Neural cell (in vitro differentiated cells): Measurements from ENCODE around the gene SH3YL1. TPM values are rescaled to one million over a fixed set of nuclear protein-coding genes. Genes with fewer than 3 reads are reported as not detected.
A peak's percentile ranks its signal among the peaks of the same experiment; 100 is the strongest.

ENCODE experiments used
- H2AFZ ChIP-seq: fragments of 200-600, 300-800 bp; sonication (generic), shearing (Covaris generic); 2 replicates; pipeline ENCODE4 v1.6.0; 2014; ENCODE audit warnings: low read depth, mild to moderate bottlenecking, antibody characterized with exemption, low read length, moderate library complexity
- H3F3A ChIP-seq: fragments of 200-600 bp; shearing (Covaris generic); 2 replicates; pipeline ENCODE4 v1.6.1; 2016; ENCODE audit warnings: mild to moderate bottlenecking, moderate library complexity, mixed read lengths, antibody characterized with exemption, low read length; ENCODE audit not compliant: insufficient read depth, poor library complexity, severe bottlenecking
- H3K27ac ChIP-seq: fragments of 200-600, 300-800 bp; sonication (generic), shearing (Covaris generic); 2 replicates; pipeline ENCODE4 v1.5.1; 2014; ENCODE audit warnings: mild to moderate bottlenecking, low read length, moderate library complexity
- H3K27me3 ChIP-seq: fragments of 300-800, 200-600 bp; sonication (generic), shearing (Covaris generic); 2 replicates; pipeline ENCODE4 v1.6.0; 2014; ENCODE audit warnings: mild to moderate bottlenecking, low read depth, low read length, moderate library complexity; ENCODE audit not compliant: insufficient read depth
- H3K36me3 ChIP-seq: fragments of 300-800, 200-600 bp; sonication (generic), shearing (Covaris generic); 2 replicates; pipeline ENCODE4 v1.5.1; 2014; ENCODE audit warnings: mild to moderate bottlenecking, antibody characterized with exemption, low read length, moderate library complexity; ENCODE audit not compliant: insufficient read depth
- H3K4me2 ChIP-seq: fragments of 300-800, 200-600 bp; sonication (generic), shearing (Covaris generic); 2 replicates; pipeline ENCODE4 v1.6.0; 2014; ENCODE audit warnings: mild to moderate bottlenecking, low read length
- H3K4me3 ChIP-seq: fragments of 300-800, 200-600 bp; sonication (generic), shearing (Covaris generic); 2 replicates; pipeline ENCODE4 v1.5.1; 2014; ENCODE audit warnings: mild to moderate bottlenecking, low read length, moderate library complexity
- H3K79me2 ChIP-seq: fragments of 200-600 bp; shearing (Covaris generic); replicated peaks from 2 replicates; pipeline ENCODE4 v1.6.0; 2014; ENCODE audit warnings: mild to moderate bottlenecking, low read length, moderate library complexity; ENCODE audit not compliant: insufficient read depth
- H3K9ac ChIP-seq: fragments of 300-800, 200-600 bp; sonication (generic), shearing (Covaris generic); 2 replicates; pipeline ENCODE4 v1.6.1; 2016; ENCODE audit warnings: mild to moderate bottlenecking, low read length, mixed read lengths
- H3K9me2 ChIP-seq: fragments of 200-600 bp; shearing (Covaris generic); 2 replicates; pipeline ENCODE4 v1.6.1; 2016; ENCODE audit warnings: mild to moderate bottlenecking, low read length, mixed read lengths; ENCODE audit not compliant: insufficient read depth
- H3K9me3 ChIP-seq: fragments of 200-600, 300-800 bp; sonication (generic), shearing (Covaris generic); 2 replicates; pipeline ENCODE4 v1.6.1; 2016; ENCODE audit warnings: mild to moderate bottlenecking, mixed run types, low read length, moderate library complexity, mixed read lengths
- H4K20me1 ChIP-seq: fragments of 200-600 bp; shearing (Covaris generic); 2 replicates; pipeline ENCODE4 v1.6.1; 2016; ENCODE audit warnings: mild to moderate bottlenecking, mixed run types; ENCODE audit not compliant: insufficient read depth
- EP300 ChIP-seq: fragments of 450-650 bp; conservative IDR thresholded peaks from 2 replicates; pipeline ENCODE4 v1.6.1; 2014; ENCODE audit warnings: antibody characterized with exemption, mild to moderate bottlenecking, moderate library complexity; ENCODE audit not compliant: poor library complexity, severe bottlenecking
- EZH2 ChIP-seq: fragments of 200-600, 300-800 bp; shearing (Covaris generic), sonication (generic); IDR thresholded peaks from 2 replicates; pipeline ENCODE4 v1.6.1; 2014; ENCODE audit warnings: antibody characterized with exemption, low read length, borderline replicate concordance, mild to moderate bottlenecking; ENCODE audit not compliant: insufficient read depth, poor library complexity, severe bottlenecking
- MXI1 ChIP-seq: fragments of 450-650 bp; conservative IDR thresholded peaks from 2 replicates; pipeline ENCODE4 v1.6.1; 2014; ENCODE audit warnings: antibody characterized with exemption, mild to moderate bottlenecking; ENCODE audit not compliant: poor library complexity, severe bottlenecking
- POLR2AphosphoS5 ChIP-seq: IDR thresholded peaks from 2 replicates; pipeline ENCODE4 v1.6.1; 2012
- RAD21 ChIP-seq: fragments of 450-650 bp; conservative IDR thresholded peaks from 2 replicates; pipeline ENCODE4 v1.6.1; 2014; ENCODE audit warnings: antibody characterized with exemption, mild to moderate bottlenecking, moderate library complexity
- REST ChIP-seq: IDR thresholded peaks from 2 replicates; pipeline ENCODE4 v1.6.1; 2012; ENCODE audit warnings: borderline replicate concordance
- SMC3 ChIP-seq: fragments of 450-650 bp; conservative IDR thresholded peaks from 2 replicates; pipeline ENCODE4 v1.6.1; 2014; ENCODE audit warnings: antibody characterized with exemption, mild to moderate bottlenecking, moderate library complexity; ENCODE audit not compliant: poor library complexity
- TAF1 ChIP-seq: IDR thresholded peaks from 2 replicates; pipeline ENCODE4 v1.6.1; 2012; ENCODE audit warnings: low read depth
- polyA plus RNA-seq: library from polyadenylated mRNA; depleted of rRNA; stranded (reverse); fragments of >200 nt; gene quantifications from 2 replicates; pipeline ENCODE4 v1.2.3, GENCODE V29; 2014
- TF ChIP-seq, protein P1 (sequence below): fragments of 450-650 bp; IDR thresholded peaks from 2 replicates; pipeline ENCODE4 v1.5.1; 2014; ENCODE audit warnings: antibody characterized with exemption, mild to moderate bottlenecking, moderate library complexity; ENCODE audit not compliant: poor library complexity, severe bottlenecking

Gene SH3YL1
- polyA plus RNA-seq, 1 donor from 2014 or later = 70.6 TPM

DNA sequence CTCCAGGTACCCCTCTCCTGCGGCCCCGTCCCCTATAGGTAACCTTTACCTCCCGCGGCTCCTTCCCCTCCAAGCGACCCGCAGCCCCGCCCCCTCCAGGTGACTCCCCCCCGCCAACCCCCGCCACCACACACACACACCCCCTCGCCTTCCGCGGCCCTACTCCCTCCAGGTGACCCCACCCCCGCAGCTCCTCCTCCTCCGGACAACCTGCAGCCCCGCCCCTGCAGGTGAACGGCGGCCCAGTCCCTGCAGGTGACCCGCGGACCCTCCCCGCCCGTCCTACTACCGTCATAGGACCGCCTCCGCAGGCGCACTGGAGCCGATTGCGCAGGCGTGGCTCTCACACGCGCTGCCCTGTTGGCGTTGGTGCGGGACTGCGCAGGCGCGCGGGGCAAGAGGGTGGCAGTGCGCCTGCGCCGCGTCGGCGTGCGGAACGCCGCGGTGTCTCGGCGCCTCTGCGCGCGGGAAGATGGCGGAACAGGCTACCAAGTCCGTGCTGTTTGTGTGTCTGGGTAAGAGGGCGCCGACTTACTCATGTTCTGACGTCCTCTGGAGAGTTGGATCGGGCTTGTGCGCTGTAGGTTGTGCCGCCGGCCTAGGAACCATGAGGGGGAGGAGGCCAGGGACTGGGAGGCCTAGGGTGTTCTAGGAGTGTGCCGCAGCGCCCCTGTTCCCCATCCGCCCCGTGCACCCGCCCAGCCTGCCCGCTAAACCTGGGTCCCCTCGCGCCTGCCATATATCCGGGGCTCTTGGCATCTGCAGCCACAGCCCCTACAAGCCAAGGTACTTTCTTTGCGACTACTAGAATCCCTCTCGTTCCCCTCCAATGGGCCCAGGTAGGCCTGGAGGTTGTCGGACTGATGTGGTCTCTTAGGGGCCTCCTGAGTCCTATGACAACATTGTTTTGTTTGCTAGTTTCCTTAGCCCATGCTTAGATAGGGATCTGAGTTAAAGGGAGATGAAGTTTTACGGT lies 949 bp upstream of the SH3YL1 start, which contains the start of gene ACP1:
ACP1 (plus strand) TSS at position 455 of the 976 bp plus-strand sequence; CDS start at position 473, 18 bp downstream.
- H3K4me3 ChIP-seq = peak within 1 kb of the TSS; percentile 97
- no peaks in the 10 kb centered on the region for H4K20me1 ChIP-seq
- no peaks in the 10 kb centered on the region for H3F3A ChIP-seq
- peak within 1 kb of the TSS; percentile 96 for H3K4me2 ChIP-seq
- H3K36me3 ChIP-seq = no peaks in the 10 kb centered on the region
- peak within 1 kb of the TSS; percentile 80 for H3K27ac ChIP-seq
- H3K9ac ChIP-seq = peak within 1 kb of the TSS; percentile 88
- peaks cover 5% of the 10 kb centered on the region for H3K9me3 ChIP-seq
- H3K79me2 ChIP-seq = peaks cover 49% of the 10 kb centered on the region
- no peaks in the 10 kb centered on the region for H3K27me3 ChIP-seq
- TF ChIP-seq TAF1 (peak; percentile 59), REST (no peak), EZH2 (no peak), POLR2AphosphoS5 (peak; percentile 95), RAD21 (peak; percentile 42), MXI1 (peak; percentile 81), SMC3 (peak; percentile 57), EP300 (peak; percentile 25)
- TF ChIP-seq, protein P1, sequence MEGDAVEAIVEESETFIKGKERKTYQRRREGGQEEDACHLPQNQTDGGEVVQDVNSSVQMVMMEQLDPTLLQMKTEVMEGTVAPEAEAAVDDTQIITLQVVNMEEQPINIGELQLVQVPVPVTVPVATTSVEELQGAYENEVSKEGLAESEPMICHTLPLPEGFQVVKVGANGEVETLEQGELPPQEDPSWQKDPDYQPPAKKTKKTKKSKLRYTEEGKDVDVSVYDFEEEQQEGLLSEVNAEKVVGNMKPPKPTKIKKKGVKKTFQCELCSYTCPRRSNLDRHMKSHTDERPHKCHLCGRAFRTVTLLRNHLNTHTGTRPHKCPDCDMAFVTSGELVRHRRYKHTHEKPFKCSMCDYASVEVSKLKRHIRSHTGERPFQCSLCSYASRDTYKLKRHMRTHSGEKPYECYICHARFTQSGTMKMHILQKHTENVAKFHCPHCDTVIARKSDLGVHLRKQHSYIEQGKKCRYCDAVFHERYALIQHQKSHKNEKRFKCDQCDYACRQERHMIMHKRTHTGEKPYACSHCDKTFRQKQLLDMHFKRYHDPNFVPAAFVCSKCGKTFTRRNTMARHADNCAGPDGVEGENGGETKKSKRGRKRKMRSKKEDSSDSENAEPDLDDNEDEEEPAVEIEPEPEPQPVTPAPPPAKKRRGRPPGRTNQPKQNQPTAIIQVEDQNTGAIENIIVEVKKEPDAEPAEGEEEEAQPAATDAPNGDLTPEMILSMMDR = peak; percentile 39
- peak within 1 kb of the TSS; percentile 80 for H2AFZ ChIP-seq
- H3K9me2 ChIP-seq = no peaks in the 10 kb centered on the region

- Histone ChIP-seq H3K9ac (no peak overlapping the region), H3K27ac (no peak overlapping the region), H4K20me1 (no peaks in the 10 kb centered on the region), H3K4me3 (peak overlapping the region; percentile 97), H3K79me2 (peaks cover 33% of the 10 kb centered on the region), H3K9me3 (peaks cover 5% of the 10 kb centered on the region), H3K4me2 (peak overlapping the region; percentile 53), H3F3A (no peaks in the 10 kb centered on the region), H2AFZ (no peak overlapping the region), H3K27me3 (no peaks in the 10 kb centered on the region), H3K9me2 (no peaks in the 10 kb centered on the region), H3K36me3 (no peaks in the 10 kb centered on the region)
- TF ChIP-seq MXI1 (no peak), TAF1 (no peak), SMC3 (no peak), EZH2 (no peak), RAD21 (no peak), REST (no peak)
Measured at GRCh38 chr2:263022-263738, 652 bp downstream of the SH3YL1 start.
